GM15510 (cell line): ENCODE data around the gene ANK3.

ENCODE experiments used
- POLR2A ChIP-seq: IDR thresholded peaks from 3 replicates; pipeline ENCODE4 v1.6.1; 2011; ENCODE audit warnings: borderline replicate concordance; ENCODE audit not compliant: insufficient read length; ENCODE audit errors: extremely low read depth

Gene ANK3

GRCh38 chr10:60170250-60170649 is 219.4 kb downstream of the ANK3 start:
- no peak for TF ChIP-seq POLR2A

DNA sequence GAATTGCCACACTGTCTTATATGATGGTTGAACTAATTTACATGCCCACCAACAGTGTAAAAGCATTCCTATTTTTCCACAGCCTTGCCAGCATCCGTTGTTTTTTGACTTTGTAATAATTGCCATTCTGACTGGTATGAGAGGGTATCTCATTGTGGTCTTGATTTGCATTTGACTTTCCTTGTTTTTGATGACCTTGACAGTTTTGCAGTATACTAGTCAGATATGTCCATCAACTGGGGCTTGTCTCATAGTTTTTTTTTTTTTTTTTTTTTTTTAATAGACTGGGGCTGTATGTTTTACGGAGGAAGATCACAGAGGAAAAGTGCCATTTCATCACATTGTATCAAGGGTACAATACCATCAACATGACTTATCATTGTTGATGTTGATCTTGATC is 220.6 kb downstream of the ANK3 start:
- no peak for TF ChIP-seq POLR2A

- TF ChIP-seq POLR2A = no peak
Observed at GRCh38 chr10:60167050-60167449, 222.6 kb downstream of the ANK3 start.

- no peak for TF ChIP-seq POLR2A
Observed at GRCh38 chr10:60163786-60164185, 225.9 kb downstream of the ANK3 start.

DNA sequence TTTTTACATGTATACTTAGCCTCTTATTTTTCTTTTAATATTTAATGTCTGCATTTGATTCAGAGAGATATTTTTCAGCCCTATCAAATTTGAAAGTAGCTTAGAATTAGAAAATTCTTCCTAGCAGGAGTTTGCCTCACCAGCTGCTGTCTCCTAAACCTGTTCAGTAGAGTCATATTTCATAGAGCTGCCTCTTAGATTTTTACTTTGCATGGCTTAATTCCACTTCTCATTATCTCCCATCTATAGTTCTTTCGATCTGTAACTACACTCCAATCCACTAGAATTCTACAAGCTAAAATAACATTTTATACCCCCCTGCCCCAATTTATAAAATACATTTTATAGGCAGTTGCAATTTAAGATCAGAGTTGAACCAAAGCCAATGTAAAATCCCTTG is 227.0 kb downstream of the ANK3 start:
- TF ChIP-seq POLR2A = no peak

- no peak for TF ChIP-seq POLR2A
Observed at GRCh38 chr10:60155943-60156683, 233.6 kb downstream of the ANK3 start.

- no peak for TF ChIP-seq POLR2A
Observed at GRCh38 chr10:60155099-60155877, 234.4 kb downstream of the ANK3 start.

GRCh38 chr10:60149003-60149402 is 240.7 kb downstream of the ANK3 start:
- no peak for TF ChIP-seq POLR2A

DNA sequence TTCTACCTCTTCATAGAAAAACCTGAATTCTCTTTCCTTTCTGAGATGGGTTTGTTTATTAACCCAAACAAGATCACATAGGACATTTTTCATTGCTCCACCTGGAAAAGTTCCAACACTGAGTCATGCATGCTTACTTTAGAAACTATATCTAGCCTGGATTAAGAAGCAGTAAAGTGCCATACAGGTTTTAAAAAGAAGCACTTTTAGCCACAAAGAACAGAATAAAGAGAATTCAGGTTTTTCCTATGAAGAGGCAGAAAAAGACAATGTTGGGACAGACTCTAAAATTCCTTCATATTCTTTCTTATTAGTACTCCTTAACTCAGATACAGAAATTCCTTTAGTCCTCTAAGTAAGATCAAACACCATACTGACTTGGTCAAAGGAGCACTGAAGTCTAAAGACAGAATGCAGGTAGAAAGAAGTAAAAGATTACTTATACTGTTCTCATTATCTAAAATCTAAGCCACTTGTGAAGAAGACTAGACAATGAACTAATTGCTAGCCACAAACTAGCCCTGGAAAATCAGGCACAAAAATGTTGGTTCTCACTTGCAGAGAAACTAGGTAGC is 241.3 kb downstream of the ANK3 start:
- TF ChIP-seq POLR2A = no peak

DNA sequence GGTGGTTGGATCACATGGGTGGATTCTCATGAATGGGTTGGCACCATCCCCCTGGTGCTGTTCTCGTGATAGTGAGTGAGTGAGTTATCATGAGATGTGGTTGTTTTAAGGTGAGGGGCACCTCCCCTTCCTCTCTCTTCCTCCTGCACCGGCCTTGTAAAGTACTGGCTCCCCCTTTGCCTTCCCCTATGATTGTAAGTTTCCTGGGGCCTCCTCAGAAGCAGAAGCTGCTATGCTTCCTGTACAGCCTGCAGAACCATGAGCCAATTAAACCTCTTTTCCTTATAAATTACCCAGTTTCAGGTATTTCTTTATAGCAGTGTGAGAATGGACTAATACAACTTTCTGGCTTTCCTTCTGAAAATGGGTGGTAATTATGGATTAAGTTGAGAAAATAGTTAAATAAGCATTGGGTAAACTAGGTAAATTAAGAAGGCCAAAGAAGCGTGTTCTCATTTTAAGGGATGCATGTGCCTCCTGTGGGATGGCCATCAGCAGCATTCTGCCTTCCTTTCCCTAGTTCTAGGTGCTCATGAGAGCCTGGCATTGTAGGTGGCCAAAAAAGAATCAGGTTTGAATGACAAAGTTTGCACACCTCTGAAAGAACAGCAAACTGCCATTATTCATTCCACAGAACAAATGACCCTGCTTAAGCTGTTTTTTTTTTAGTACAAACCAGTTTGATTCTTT is 242.0 kb downstream of the ANK3 start:
- no peak for TF ChIP-seq POLR2A

GRCh38 chr10:60147025-60147424 is 242.7 kb downstream of the ANK3 start:
- no peak for TF ChIP-seq POLR2A

DNA sequence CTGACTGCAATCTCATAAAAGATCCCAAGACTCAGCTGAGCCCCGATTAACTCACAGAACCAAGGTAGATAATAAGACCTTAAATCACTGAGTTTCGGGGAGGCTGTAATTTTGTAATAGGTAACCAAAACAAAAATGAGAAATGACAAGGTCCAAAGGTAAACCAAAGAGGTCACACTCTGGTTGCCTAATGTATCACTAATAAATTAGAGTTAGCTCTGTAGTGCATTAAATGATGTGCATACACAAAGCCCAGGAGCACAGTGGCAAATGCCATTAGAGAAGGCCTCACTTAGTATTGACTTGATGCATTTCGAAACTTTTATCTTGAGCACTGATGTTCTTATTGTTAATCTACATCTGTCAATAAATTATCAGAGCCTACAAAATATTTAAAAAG is 245.6 kb downstream of the ANK3 start:
- no peak for TF ChIP-seq POLR2A

DNA sequence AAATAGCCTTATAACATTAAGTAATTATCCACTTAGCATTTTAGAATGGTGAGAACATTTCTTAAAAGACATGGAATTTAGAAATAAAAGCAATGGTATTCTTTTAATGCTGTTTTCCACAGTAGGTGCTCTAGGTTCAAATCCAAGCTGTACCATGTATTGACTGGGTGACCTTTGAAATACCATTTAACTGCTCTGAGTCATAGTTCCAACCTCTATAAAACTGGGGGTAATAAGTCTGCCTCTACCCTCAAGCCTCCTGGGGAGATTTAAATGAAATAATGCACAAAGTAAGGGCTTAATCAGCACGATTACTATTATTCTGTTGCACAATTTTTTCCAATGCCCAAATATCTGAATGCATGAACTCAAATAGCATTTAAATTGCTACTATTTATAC is 246.9 kb downstream of the ANK3 start:
- TF ChIP-seq POLR2A = no peak

GRCh38 chr10:60141896-60142559 is 247.6 kb downstream of the ANK3 start:
- TF ChIP-seq POLR2A = no peak

GRCh38 chr10:60140651-60141632 is 248.7 kb downstream of the ANK3 start:
- TF ChIP-seq POLR2A = no peak
